Measurements from ENCODE around the gene NDRG4. TPM values are rescaled to one million over a fixed set of nuclear protein-coding genes. Genes with fewer than 3 reads are reported as not detected.

The NDRG4 gene
- total and polyA plus RNA-seq, 2 donors (not counting 3 experiments of a cell fraction or from before 2014, with no cell fraction given): 35.8 to 74.3 TPM

DNA sequence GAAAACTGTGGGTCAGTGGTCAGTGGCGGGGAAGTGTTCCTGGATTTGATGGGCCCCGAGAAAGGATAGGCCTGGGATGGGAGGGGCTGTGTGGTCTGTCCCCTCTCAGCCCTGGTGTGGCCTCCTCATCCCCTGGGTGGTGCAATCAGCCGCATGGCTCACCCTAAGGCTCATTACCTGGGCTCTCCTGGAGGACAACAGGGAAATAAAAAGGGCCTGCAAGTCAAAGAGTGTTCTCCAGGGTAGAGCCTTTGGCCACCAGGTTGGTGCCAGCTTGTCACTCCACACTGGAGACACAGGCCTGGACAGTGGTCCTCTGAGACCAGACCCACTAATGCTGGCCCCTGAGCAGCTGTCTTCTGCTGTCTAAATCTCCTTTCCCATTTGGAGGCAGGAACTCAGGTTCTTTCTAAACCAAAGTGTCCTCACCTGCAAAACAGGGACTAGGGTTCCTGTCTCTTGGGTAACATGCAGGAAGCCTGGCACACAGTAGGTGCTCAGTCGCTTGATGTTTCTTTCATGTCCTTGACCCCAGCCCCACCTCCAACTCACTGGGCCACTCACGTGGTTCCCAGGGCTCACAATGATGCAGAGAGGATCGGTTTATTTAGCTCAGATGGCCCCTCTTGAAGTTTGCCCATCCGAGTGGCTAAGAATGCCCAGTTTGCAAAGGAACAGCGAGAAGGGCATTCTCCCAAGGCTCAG is 2.4 kb downstream of the NDRG4 start:
- POLR2A ChIA-PET: no interaction called here
- Histone ChIP-seq H3K9ac (replicated peaks; ENCODE audit: extremely low read depth, insufficient read depth, low read length) (no peak overlapping the region), H2AFZ (ENCODE audit: low read depth, low read length) (no peak overlapping the region), H3K4me1 (ENCODE audit: control insufficient read depth, extremely low read depth, insufficient read depth, low read length) (no peaks in the 10 kb centered on the region), H4K20me1 (replicated peaks; ENCODE audit: control insufficient read depth, extremely low read depth, insufficient read depth, low read length) (no peaks in the 10 kb centered on the region), H3K9me1 (replicated peaks; ENCODE audit: control insufficient read depth, extremely low read depth, insufficient read depth, low read length) (no peaks in the 10 kb centered on the region), H3K27ac (ENCODE audit: insufficient read depth, low read depth, low read length) (no peak overlapping the region), H3K79me2 (ENCODE audit: control insufficient read depth, insufficient read depth, low read length) (no peaks in the 10 kb centered on the region), H3K4me2 (ENCODE audit: insufficient read depth, low read length) (no peak overlapping the region), H3K36me3 (ENCODE audit: control insufficient read depth in 2 of 2, extremely low read depth in 1 of 2, insufficient read depth in 2 of 2, low read length in 2 of 2) (peaks cover 0 to 14% of the 10 kb centered on the region in 2 experiments), H3K9me3 (replicated peaks; ENCODE audit: control insufficient read depth, insufficient read depth, low read length) (no peaks in the 10 kb centered on the region), H3K27me3 (ENCODE audit: control insufficient read depth in 2 of 2, insufficient read depth in 2 of 2, low read length in 2 of 2) (no peaks in the 10 kb centered on the region), H3K4me3 (replicated peaks in 1 of 3; ENCODE audit: insufficient read depth in 1 of 3, low read depth in 1 of 3, low read length in 3 of 3) (no peak overlapping the region)
- TF ChIP-seq POLR2A (IDR thresholded peaks at IDR 0.05; ENCODE audit: low read depth, low read length): no peak
- TF ChIP-seq CTCF (IDR thresholded peaks at IDR 0.05; ENCODE audit: extremely low read depth in 1 of 2, insufficient read depth in 1 of 2, low read depth in 1 of 2, low read length in 2 of 2): no peak
- TF ChIP-seq POLR2AphosphoS5 (IDR thresholded peaks at IDR 0.05; ENCODE audit: insufficient read depth, low read depth, low read length): no peak
- CTCF ChIA-PET: interaction anchor here (1.4 to 2.2 kb wide), 2 partner anchors 15 to 158 kb away, joined by 4 to 6 read pairs; no protein-coding TSS in a partner anchor
- intact Hi-C loops (cut with micrococcal nuclease) (no loop called here), dilution Hi-C loops (cut with MboI; ENCODE audit: extremely low pct_ligation_motif_present, low sequenced_read_pairs) (no loop called here)
- FAIRE-seq (no peak), DNase-seq (ENCODE audit: low read depth, low spot score) (no peak)
- BruUV-seq (replicated peaks): no TSS peak

DNA sequence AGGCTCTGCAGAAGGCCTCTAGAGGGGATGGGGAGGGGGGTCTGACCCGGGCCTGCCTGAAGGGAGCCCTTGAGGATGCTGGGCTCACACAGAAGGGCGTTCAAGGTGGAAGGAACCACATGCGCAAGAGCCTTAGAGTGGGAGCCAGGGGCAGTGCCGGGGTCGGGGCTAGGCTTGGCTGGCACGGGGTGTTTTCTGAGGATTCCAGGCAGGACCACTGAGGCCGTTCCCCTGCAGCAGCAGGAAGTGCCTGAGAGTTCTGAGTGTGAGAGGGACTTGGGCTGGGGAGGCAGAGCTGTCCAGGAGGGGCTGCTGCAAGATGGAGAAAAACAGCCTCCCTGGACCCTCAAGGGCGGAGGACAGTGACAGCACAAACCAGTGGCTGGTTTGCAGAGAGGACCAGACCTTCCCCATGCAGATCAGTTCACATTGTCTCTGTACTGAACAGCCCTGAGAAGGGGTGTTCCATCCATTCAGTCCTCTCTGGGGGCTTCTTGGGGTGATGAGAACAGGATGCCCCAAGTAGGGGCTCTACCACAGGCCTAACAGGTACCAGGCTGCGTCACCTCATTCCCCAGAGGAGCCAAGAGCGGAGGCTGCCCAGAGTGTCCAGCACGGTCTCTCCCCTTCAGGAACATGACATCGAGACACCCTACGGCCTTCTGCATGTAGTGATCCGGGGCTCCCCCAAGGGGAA is 3.4 kb downstream of the NDRG4 start:
- dilution Hi-C loops (cut with MboI; ENCODE audit: extremely low pct_ligation_motif_present, low sequenced_read_pairs): no loop called here
- Histone ChIP-seq H3K36me3 (ENCODE audit: control insufficient read depth in 2 of 2, extremely low read depth in 1 of 2, insufficient read depth in 2 of 2, low read length in 2 of 2) (peaks cover 0 to 19% of the 10 kb centered on the region in 2 experiments), H3K9ac (replicated peaks; ENCODE audit: extremely low read depth, insufficient read depth, low read length) (no peak overlapping the region), H3K27ac (ENCODE audit: insufficient read depth, low read depth, low read length) (no peak overlapping the region), H3K79me2 (ENCODE audit: control insufficient read depth, insufficient read depth, low read length) (no peaks in the 10 kb centered on the region), H2AFZ (ENCODE audit: low read depth, low read length) (no peak overlapping the region), H3K27me3 (ENCODE audit: control insufficient read depth in 2 of 2, insufficient read depth in 2 of 2, low read length in 2 of 2) (no peaks in the 10 kb centered on the region), H3K4me2 (ENCODE audit: insufficient read depth, low read length) (no peak overlapping the region), H3K4me1 (ENCODE audit: control insufficient read depth, extremely low read depth, insufficient read depth, low read length) (no peaks in the 10 kb centered on the region), H3K9me3 (replicated peaks; ENCODE audit: control insufficient read depth, insufficient read depth, low read length) (no peaks in the 10 kb centered on the region), H3K4me3 (replicated peaks in 1 of 3; ENCODE audit: insufficient read depth in 1 of 3, low read depth in 1 of 3, low read length in 3 of 3) (no peak overlapping the region), H3K9me1 (replicated peaks; ENCODE audit: control insufficient read depth, extremely low read depth, insufficient read depth, low read length) (no peaks in the 10 kb centered on the region), H4K20me1 (replicated peaks; ENCODE audit: control insufficient read depth, extremely low read depth, insufficient read depth, low read length) (no peaks in the 10 kb centered on the region)
- intact Hi-C loops (cut with micrococcal nuclease): no loop called here
- CTCF ChIA-PET: interaction anchor here (1.4 to 2.2 kb wide), 2 partner anchors 8 to 16 kb away, joined by 4 to 6 read pairs; no protein-coding TSS in a partner anchor
- DNase-seq (ENCODE audit: low read depth, low spot score) (no peak), FAIRE-seq (no peak)
- POLR2A ChIA-PET: no interaction called here
- TF ChIP-seq POLR2A (IDR thresholded peaks at IDR 0.05; ENCODE audit: low read depth, low read length): no peak
- no peak for TF ChIP-seq POLR2AphosphoS5 (IDR thresholded peaks at IDR 0.05; ENCODE audit: insufficient read depth, low read depth, low read length)
- no peak for TF ChIP-seq MYC (IDR thresholded peaks at IDR 0.05; ENCODE audit: low read depth, low read length)
- no peak for TF ChIP-seq CTCF (IDR thresholded peaks at IDR 0.05; ENCODE audit: extremely low read depth in 1 of 2, insufficient read depth in 1 of 2, low read depth in 1 of 2, low read length in 2 of 2)
- TF ChIP-seq JUN (IDR thresholded peaks at IDR 0.05; ENCODE audit: borderline replicate concordance, insufficient read depth, insufficient read length, low read depth): no peak
- TF ChIP-seq GATA2 (IDR thresholded peaks at IDR 0.05; ENCODE audit: insufficient read depth, insufficient read length, low read depth, low read length): no peak
- TF ChIP-seq EZH2 (IDR thresholded peaks at IDR 0.05; ENCODE audit: borderline replicate concordance, low read depth, low read length, severe bottlenecking): no peak
- TF ChIP-seq FOS (IDR thresholded peaks at IDR 0.05; ENCODE audit: borderline replicate concordance, insufficient read depth, low read length): no peak
- TF ChIP-seq MAX (IDR thresholded peaks at IDR 0.05; ENCODE audit: insufficient read depth, insufficient read length): no peak
- BruUV-seq (replicated peaks): no TSS peak

Data from endothelial cell of umbilical vein (primary cell).